Neural cell (in vitro differentiated cells): ENCODE results near the gene SPTBN1. TPM values are rescaled to one million over a fixed set of nuclear protein-coding genes. Genes with fewer than 3 reads are reported as not detected.

Experiments
- H2AFZ ChIP-seq: fragments of 200-600, 300-800 bp; sonication (generic), shearing (Covaris generic); 2 replicates; pipeline ENCODE4 v1.6.0; 2014; ENCODE audit warnings: low read depth, mild to moderate bottlenecking, antibody characterized with exemption, low read length, moderate library complexity
- H3F3A ChIP-seq: fragments of 200-600 bp; shearing (Covaris generic); 2 replicates; pipeline ENCODE4 v1.6.1; 2016; ENCODE audit warnings: mild to moderate bottlenecking, moderate library complexity, mixed read lengths, antibody characterized with exemption, low read length; ENCODE audit not compliant: insufficient read depth, poor library complexity, severe bottlenecking
- H3K27ac ChIP-seq: fragments of 200-600, 300-800 bp; sonication (generic), shearing (Covaris generic); 2 replicates; pipeline ENCODE4 v1.5.1; 2014; ENCODE audit warnings: mild to moderate bottlenecking, low read length, moderate library complexity
- H3K27me3 ChIP-seq: fragments of 300-800, 200-600 bp; sonication (generic), shearing (Covaris generic); 2 replicates; pipeline ENCODE4 v1.6.0; 2014; ENCODE audit warnings: mild to moderate bottlenecking, low read depth, low read length, moderate library complexity; ENCODE audit not compliant: insufficient read depth
- H3K36me3 ChIP-seq: fragments of 300-800, 200-600 bp; sonication (generic), shearing (Covaris generic); 2 replicates; pipeline ENCODE4 v1.5.1; 2014; ENCODE audit warnings: mild to moderate bottlenecking, antibody characterized with exemption, low read length, moderate library complexity; ENCODE audit not compliant: insufficient read depth
- H3K4me2 ChIP-seq: fragments of 300-800, 200-600 bp; sonication (generic), shearing (Covaris generic); 2 replicates; pipeline ENCODE4 v1.6.0; 2014; ENCODE audit warnings: mild to moderate bottlenecking, low read length
- H3K4me3 ChIP-seq: fragments of 300-800, 200-600 bp; sonication (generic), shearing (Covaris generic); 2 replicates; pipeline ENCODE4 v1.5.1; 2014; ENCODE audit warnings: mild to moderate bottlenecking, low read length, moderate library complexity
- H3K79me2 ChIP-seq: fragments of 200-600 bp; shearing (Covaris generic); replicated peaks from 2 replicates; pipeline ENCODE4 v1.6.0; 2014; ENCODE audit warnings: mild to moderate bottlenecking, low read length, moderate library complexity; ENCODE audit not compliant: insufficient read depth
- H3K9ac ChIP-seq: fragments of 300-800, 200-600 bp; sonication (generic), shearing (Covaris generic); 2 replicates; pipeline ENCODE4 v1.6.1; 2016; ENCODE audit warnings: mild to moderate bottlenecking, low read length, mixed read lengths
- H3K9me2 ChIP-seq: fragments of 200-600 bp; shearing (Covaris generic); 2 replicates; pipeline ENCODE4 v1.6.1; 2016; ENCODE audit warnings: mild to moderate bottlenecking, low read length, mixed read lengths; ENCODE audit not compliant: insufficient read depth
- H3K9me3 ChIP-seq: fragments of 200-600, 300-800 bp; sonication (generic), shearing (Covaris generic); 2 replicates; pipeline ENCODE4 v1.6.1; 2016; ENCODE audit warnings: mild to moderate bottlenecking, mixed run types, low read length, moderate library complexity, mixed read lengths
- H4K20me1 ChIP-seq: fragments of 200-600 bp; shearing (Covaris generic); 2 replicates; pipeline ENCODE4 v1.6.1; 2016; ENCODE audit warnings: mild to moderate bottlenecking, mixed run types; ENCODE audit not compliant: insufficient read depth
- CTCF ChIP-seq: fragments of 450-650 bp; IDR thresholded peaks from 2 replicates; pipeline ENCODE4 v1.5.1; 2014; ENCODE audit warnings: antibody characterized with exemption, mild to moderate bottlenecking, moderate library complexity; ENCODE audit not compliant: poor library complexity, severe bottlenecking
- EP300 ChIP-seq: fragments of 450-650 bp; conservative IDR thresholded peaks from 2 replicates; pipeline ENCODE4 v1.6.1; 2014; ENCODE audit warnings: antibody characterized with exemption, mild to moderate bottlenecking, moderate library complexity; ENCODE audit not compliant: poor library complexity, severe bottlenecking
- EZH2 ChIP-seq: fragments of 200-600, 300-800 bp; shearing (Covaris generic), sonication (generic); IDR thresholded peaks from 2 replicates; pipeline ENCODE4 v1.6.1; 2014; ENCODE audit warnings: antibody characterized with exemption, low read length, borderline replicate concordance, mild to moderate bottlenecking; ENCODE audit not compliant: insufficient read depth, poor library complexity, severe bottlenecking
- MXI1 ChIP-seq: fragments of 450-650 bp; conservative IDR thresholded peaks from 2 replicates; pipeline ENCODE4 v1.6.1; 2014; ENCODE audit warnings: antibody characterized with exemption, mild to moderate bottlenecking; ENCODE audit not compliant: poor library complexity, severe bottlenecking
- POLR2AphosphoS5 ChIP-seq: IDR thresholded peaks from 2 replicates; pipeline ENCODE4 v1.6.1; 2012
- RAD21 ChIP-seq: fragments of 450-650 bp; conservative IDR thresholded peaks from 2 replicates; pipeline ENCODE4 v1.6.1; 2014; ENCODE audit warnings: antibody characterized with exemption, mild to moderate bottlenecking, moderate library complexity
- REST ChIP-seq: IDR thresholded peaks from 2 replicates; pipeline ENCODE4 v1.6.1; 2012; ENCODE audit warnings: borderline replicate concordance
- SMC3 ChIP-seq: fragments of 450-650 bp; conservative IDR thresholded peaks from 2 replicates; pipeline ENCODE4 v1.6.1; 2014; ENCODE audit warnings: antibody characterized with exemption, mild to moderate bottlenecking, moderate library complexity; ENCODE audit not compliant: poor library complexity
- TAF1 ChIP-seq: IDR thresholded peaks from 2 replicates; pipeline ENCODE4 v1.6.1; 2012; ENCODE audit warnings: low read depth
- polyA plus RNA-seq: library from polyadenylated mRNA; depleted of rRNA; stranded (reverse); fragments of >200 nt; gene quantifications from 2 replicates; pipeline ENCODE4 v1.2.3, GENCODE V29; 2014

Gene SPTBN1
- polyA plus RNA-seq, 1 donor from 2014 or later: 92.1 TPM

- Histone ChIP-seq H2AFZ (no peak overlapping the region), H3K9me2 (no peaks in the 10 kb centered on the region), H3K27ac (no peak overlapping the region), H3K4me3 (no peak overlapping the region), H3K4me2 (no peak overlapping the region), H3K79me2 (no peaks in the 10 kb centered on the region), H3F3A (no peaks in the 10 kb centered on the region), H3K9ac (no peak overlapping the region), H4K20me1 (no peaks in the 10 kb centered on the region), H3K36me3 (peaks cover 16% of the 10 kb centered on the region), H3K27me3 (no peaks in the 10 kb centered on the region), H3K9me3 (no peaks in the 10 kb centered on the region)
- TF ChIP-seq RAD21 (no peak), EZH2 (no peak), SMC3 (no peak), MXI1 (no peak)
Observed at GRCh38 chr2:54630858-54631497, 174.9 kb downstream of the SPTBN1 start.

GRCh38 chr2:54631755-54632154 is 175.6 kb downstream of the SPTBN1 start:
- Histone ChIP-seq H3K79me2 (no peaks in the 10 kb centered on the region), H3K9ac (no peak overlapping the region), H3K9me2 (no peaks in the 10 kb centered on the region), H3F3A (no peaks in the 10 kb centered on the region), H2AFZ (no peak overlapping the region), H3K27ac (no peak overlapping the region), H3K4me2 (no peak overlapping the region), H3K9me3 (no peaks in the 10 kb centered on the region), H3K4me3 (no peak overlapping the region), H4K20me1 (no peaks in the 10 kb centered on the region), H3K27me3 (no peaks in the 10 kb centered on the region), H3K36me3 (peaks cover 16% of the 10 kb centered on the region)
- TF ChIP-seq RAD21 (no peak), CTCF (no peak), EZH2 (no peak), SMC3 (no peak), EP300 (no peak), POLR2AphosphoS5 (no peak), MXI1 (no peak), REST (no peak), TAF1 (no peak)
